Liver (tissue), 3 donors: ENCODE measurements around the gene DCC.

Experiments
- TAF1 ChIP-seq: conservative IDR thresholded peaks from 2 replicates; pipeline ENCODE4 v1.6.1; 2016; ENCODE audit warnings: antibody characterized with exemption, mild to moderate bottlenecking
- TF ChIP-seq, protein P1 (sequence below): IDR thresholded peaks from 2 replicates; pipeline ENCODE4 v1.6.1; 2016; ENCODE audit warnings: antibody characterized with exemption
- TF ChIP-seq, protein P2 (sequence below): fragments of 150-350 bp; IDR thresholded peaks from 2 replicates; pipeline ENCODE4 v1.5.1; 2017; ENCODE audit warnings: improper control_type of control experiment, low read depth, low read length; ENCODE audit not compliant: missing input control
- donor health status: healthy.
- donor health status: healthy.

DNA sequence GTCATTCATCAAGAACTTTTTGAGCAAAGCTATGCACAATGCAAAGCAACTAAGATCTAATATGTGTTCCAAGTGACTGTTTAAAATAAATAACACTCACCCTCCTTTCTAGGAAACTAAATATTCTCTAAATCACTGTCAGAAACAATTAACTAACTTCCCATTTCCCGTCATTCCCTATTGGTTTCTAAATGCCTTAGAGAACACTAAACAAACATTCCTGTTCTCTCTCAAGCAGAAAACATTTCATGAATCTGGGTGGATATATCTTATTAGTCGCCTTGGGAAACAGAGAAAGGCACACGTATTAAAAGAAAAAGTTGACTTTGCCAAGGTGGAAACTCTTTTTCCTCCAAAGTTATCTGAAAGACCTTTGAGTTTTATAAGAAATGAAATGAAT lies 1149.3 kb downstream of the DCC start:
- TF ChIP-seq TAF1, result no peak
- TF ChIP-seq, protein P1, sequence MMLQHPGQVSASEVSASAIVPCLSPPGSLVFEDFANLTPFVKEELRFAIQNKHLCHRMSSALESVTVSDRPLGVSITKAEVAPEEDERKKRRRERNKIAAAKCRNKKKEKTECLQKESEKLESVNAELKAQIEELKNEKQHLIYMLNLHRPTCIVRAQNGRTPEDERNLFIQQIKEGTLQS, result no peak
- TF ChIP-seq, protein P2, sequence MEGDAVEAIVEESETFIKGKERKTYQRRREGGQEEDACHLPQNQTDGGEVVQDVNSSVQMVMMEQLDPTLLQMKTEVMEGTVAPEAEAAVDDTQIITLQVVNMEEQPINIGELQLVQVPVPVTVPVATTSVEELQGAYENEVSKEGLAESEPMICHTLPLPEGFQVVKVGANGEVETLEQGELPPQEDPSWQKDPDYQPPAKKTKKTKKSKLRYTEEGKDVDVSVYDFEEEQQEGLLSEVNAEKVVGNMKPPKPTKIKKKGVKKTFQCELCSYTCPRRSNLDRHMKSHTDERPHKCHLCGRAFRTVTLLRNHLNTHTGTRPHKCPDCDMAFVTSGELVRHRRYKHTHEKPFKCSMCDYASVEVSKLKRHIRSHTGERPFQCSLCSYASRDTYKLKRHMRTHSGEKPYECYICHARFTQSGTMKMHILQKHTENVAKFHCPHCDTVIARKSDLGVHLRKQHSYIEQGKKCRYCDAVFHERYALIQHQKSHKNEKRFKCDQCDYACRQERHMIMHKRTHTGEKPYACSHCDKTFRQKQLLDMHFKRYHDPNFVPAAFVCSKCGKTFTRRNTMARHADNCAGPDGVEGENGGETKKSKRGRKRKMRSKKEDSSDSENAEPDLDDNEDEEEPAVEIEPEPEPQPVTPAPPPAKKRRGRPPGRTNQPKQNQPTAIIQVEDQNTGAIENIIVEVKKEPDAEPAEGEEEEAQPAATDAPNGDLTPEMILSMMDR, result no peak
